Aortic smooth muscle cell (primary cell): Measurements from ENCODE around the gene PPFIBP2. TPM values are rescaled to one million over a fixed set of nuclear protein-coding genes. Genes with fewer than 3 reads are reported as not detected.

ENCODE experiments used
- total RNA-seq: library from RNA; depleted of rRNA; stranded (reverse); fragments of >200 nt; gene quantifications from 2 replicates; pipeline ENCODE4 v1.2.3, GENCODE V29; 2014

Gene PPFIBP2
- total RNA-seq, result 18.1 and 22.5 TPM in 2 replicates

DNA sequence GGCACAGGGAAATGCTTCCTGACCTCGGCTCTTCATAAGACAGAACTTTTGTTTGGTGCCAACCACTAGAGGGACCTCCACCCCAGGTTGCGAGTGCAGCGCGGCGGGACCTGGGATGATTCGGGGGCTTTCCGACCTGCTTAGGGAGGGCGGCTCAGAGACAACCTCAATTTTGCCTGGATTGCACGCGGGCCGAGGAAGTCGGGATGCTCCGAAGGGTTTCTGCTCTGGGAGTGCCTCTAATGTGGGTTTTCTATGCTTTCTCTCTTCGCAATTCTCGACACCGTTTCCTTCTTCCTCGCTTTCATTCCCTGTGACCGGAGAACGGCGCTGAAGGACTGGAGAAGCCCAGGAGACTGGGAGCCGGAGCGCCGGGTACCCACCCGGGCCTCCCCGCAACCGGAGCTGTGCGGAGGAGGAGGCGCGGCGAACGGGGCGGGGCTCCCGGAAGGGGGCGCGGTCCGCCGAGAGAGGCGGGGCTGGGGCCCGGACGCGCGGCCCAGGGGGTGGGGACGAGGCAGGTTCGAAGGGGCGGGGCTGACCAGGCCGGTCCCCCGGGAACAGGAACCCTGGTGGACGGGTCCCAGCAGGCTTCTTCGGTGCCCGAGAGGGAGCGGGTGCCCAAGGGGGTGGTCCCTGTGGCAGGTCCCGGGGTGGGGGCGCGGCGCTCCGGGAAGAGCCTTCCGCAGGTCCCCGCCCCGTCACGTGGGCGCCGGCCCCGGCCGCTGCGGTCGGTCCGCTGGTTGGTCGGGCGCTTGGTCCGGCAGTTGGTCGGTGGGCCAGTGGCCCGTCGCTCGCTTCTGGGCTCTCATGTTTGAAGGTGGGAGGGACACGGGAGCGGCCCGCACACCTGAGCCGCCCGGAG lies at the start of gene PPFIBP2:
Gene PPFIBP2 (plus strand): TSS at position 766 of the 865 bp plus-strand sequence. CDS start 35,477 bp downstream, outside the sequence.

DNA sequence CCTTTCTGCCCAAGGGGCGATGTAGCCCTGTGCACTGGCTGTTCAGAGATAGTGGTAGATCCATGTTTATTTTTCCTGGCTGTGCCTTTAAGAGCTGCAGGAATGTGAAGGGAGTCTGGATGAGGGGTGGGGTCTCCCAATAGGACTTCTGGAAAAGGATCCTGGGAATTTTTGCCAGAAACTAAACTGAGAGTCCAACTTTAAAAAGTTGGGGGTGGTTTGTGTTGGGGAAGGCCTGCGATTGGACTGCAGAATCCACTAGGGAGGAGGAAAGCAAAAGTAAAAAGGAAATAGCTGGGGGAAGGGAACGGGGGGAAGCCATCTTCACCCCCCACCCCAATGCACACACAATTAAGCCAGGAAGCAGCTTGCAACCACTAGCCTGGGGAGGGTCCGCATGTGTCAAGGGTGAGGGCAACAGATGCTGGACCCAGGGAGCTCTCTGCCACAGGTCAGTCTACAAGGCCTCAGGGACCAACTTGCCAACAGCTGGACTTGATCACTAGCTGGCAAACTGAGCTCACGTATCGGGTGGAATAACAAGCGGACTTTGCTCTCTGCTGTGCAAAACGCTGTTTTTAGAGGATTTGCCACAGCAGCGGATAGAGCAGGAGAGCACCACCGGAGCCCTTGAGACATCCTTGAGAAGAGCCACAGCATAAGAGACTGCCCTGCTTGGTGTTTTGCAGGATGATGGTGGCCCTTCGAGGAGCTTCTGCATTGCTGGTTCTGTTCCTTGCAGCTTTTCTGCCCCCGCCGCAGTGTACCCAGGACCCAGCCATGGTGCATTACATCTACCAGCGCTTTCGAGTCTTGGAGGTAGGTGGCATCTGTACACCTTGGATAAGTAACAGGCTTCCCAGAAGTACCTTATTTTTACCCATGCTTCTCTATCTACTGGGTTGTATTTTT lies 28.4 kb upstream of the PPFIBP2 start, which contains the start of gene OLFML1:
Gene OLFML1 (plus strand): TSS at position 321 of the 912 bp plus-strand sequence. CDS start 370 bp downstream, at position 691.

DNA sequence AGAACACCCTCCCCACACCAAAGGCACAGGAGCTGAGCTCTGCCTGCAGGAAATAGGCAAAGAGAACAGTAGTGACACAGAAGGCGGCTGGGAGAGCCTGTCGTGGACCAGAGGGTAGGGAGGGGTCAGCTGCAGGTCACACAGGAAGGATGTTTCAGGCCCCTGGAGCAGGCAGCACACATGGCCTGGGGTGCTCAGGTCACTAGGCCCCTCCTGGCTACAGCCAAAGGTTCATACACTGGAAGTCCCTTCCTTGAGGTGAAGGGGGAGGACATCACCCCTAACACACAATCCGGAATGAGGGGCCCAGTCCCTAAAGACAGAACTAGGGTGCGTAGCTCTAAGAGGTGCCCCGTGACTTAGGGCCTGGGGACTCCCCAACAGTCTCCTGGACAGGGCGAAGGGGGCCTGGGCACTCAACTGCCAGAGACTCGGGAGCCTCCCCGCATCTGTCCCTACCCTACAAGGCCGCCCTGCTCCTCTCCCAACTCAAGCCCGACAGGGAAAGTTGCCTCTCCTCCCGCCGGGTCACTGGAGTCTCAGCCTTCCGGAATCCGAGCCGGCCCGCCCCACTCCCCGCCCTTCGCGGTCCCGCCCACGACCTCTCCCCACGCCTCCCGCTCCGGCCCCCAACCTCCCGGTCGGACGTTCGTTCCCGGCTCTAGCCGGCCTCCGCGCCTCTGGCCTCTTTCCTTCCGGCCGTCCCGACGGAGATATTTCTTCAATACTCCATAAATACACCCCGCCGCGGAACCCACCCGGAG lies 159.3 kb downstream of the PPFIBP2 start, which contains the start of gene CYB5R2:
Gene CYB5R2 (minus strand): TSS at position 541 of the 764 bp plus-strand sequence. CDS start 675 bp downstream, outside the sequence.

Other genes starting within 250 kb of the PPFIBP2 start
- 14.7 and 15.2 TPM in 2 replicates for gene OLFML1, start 28.5 kb upstream of the PPFIBP2 start, total RNA-seq
- 4.0 and 4.6 TPM in 2 replicates for gene CYB5R2, start 159.5 kb downstream of the PPFIBP2 start, total RNA-seq
- gene OVCH2, start 192.5 kb downstream of the PPFIBP2 start, total RNA-seq, result not detected in 2 replicates